Erythroblast (primary cell): ENCODE measurements around the gene CCDC196.

ENCODE experiments used
- GATA1 ChIP-seq: IDR thresholded peaks from 2 replicates; pipeline ENCODE4 v1.6.1; 2011; ENCODE audit warnings: low read depth, mild to moderate bottlenecking, control low read depth, low read length, moderate library complexity
- POLR2A ChIP-seq: IDR thresholded peaks from 2 replicates; pipeline ENCODE4 v1.6.1; 2011; ENCODE audit warnings: mild to moderate bottlenecking, low read length

DNA sequence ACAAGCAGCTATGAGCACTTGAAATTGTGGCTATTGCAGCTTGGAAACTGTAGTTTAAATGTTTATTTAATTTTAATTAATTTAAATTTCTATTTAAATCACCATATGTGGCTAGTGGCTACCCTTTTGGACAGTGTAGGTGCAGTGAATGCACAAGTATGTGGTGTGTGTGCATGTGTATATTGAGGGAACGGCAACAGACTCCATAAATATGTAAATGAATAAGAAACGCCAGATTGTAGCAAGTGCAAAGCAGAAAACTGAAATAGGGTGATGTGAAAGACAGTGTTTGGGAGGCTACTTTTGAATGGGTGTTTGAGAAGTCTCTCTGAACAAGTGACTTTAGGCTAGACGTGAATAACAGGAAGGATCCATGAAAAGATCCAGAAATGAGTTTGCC is 32.7 kb upstream of the CCDC196 start:
- TF ChIP-seq POLR2A (no peak), GATA1 (no peak)
